Aorta (tissue), 5 donors: ENCODE results near the gene C16orf87. TPM values are rescaled to one million over a fixed set of nuclear protein-coding genes. Genes with fewer than 3 reads are reported as not detected.

Source experiments
- ATAC-seq: fragments of 200-7000 bp; cut with Tn5 transposase; one replicate; pipeline ENCODE4 v1.9.1; 2022; ENCODE audit warnings: moderate library complexity; ENCODE audit not compliant: low FRiP score
- DNase-seq, 2 donors: peaks; one replicate each; pipeline ENCODE4 v3.0.0-alpha.2; 2020
- H3K27ac ChIP-seq, 2 donors: one replicate each; pipeline ENCODE4 v1.5.1; 2013; ENCODE audit warnings: low read length in 2 of 2, mild to moderate bottlenecking in 2 of 2, moderate library complexity in 2 of 2, control low read depth in 1 of 2, inconsistent platforms in 1 of 2, low read depth in 1 of 2
- H3K27me3 ChIP-seq, 2 donors: one replicate each; pipeline ENCODE4 v1.6.1; 2013; ENCODE audit warnings: control low read depth in 1 of 2, low read length in 1 of 2, mild to moderate bottlenecking in 1 of 2, moderate library complexity in 1 of 2; ENCODE audit not compliant: insufficient read depth in 2 of 2, control insufficient read depth in 1 of 2
- H3K36me3 ChIP-seq, 2 donors: one replicate each; pipeline ENCODE4 v1.6.1; 2013; ENCODE audit warnings: control low read depth in 1 of 2, low read length in 1 of 2, mild to moderate bottlenecking in 1 of 2; ENCODE audit not compliant: insufficient read depth in 2 of 2, control insufficient read depth in 1 of 2
- H3K4me1 ChIP-seq, 2 donors: one replicate each; pipeline ENCODE4 v1.6.1; 2013; ENCODE audit warnings: low read length in 2 of 2, control low read depth in 1 of 2, mild to moderate bottlenecking in 1 of 2, moderate library complexity in 1 of 2; ENCODE audit not compliant: insufficient read depth in 2 of 2, control insufficient read depth in 1 of 2
- H3K4me3 ChIP-seq, 2 donors: one replicate each; pipeline ENCODE4 v1.5.1; 2013; ENCODE audit warnings: low read length in 2 of 2, control low read depth in 1 of 2, mild to moderate bottlenecking in 1 of 2
- H3K9me3 ChIP-seq: one replicate; pipeline ENCODE4 v1.6.1; 2013; ENCODE audit warnings: mild to moderate bottlenecking, low read length; ENCODE audit not compliant: control insufficient read depth
- WGBS, 2 donors: extraction: QIAGEN DNeasy Blood & Tissue Kit; methylation state at CpG; one replicate each; pipeline ENCODE4 v1.1.7; 2013; 5-methylcytosine and 5-hydroxymethylcytosine counted together
- intact Hi-C, 2 donors: fragments of 100-400 bp; cut with DNase I; formaldehyde crosslinking; loops; one replicate each; pipeline versions ENCODE4 v1.14.2 to v1.15.0; 2022
- polyA plus RNA-seq, 2 donors: library from polyadenylated mRNA; stranded (reverse); fragments of 200-250 nt; gene quantifications; one replicate each; pipeline ENCODE4 v1.2.3, GENCODE V29; 2013
- total RNA-seq, 2 donors: library from RNA; stranded (reverse); fragmentation: NEBNext Ultra II Directional; extraction: Animal tissue kit (Norgen Biotek cat#: 25700); gene quantifications; one replicate each; pipeline ENCODE4 v1.2.1, GENCODE V29; 2021
- donor health status: healthy with polysubstance abuse.
- donor health status: Bipolar disorder and iron deficiency.
- donor health status: DM: no; HTN: no; CAD: no.
- donor health status: DM: no; HTN: no; CAD: no.
- donor health status: DM: yes; HTN: yes; CAD: no.

C16orf87 gene
- total and polyA plus RNA-seq, 4 donors = 5.6 to 8.8 (median 6.8) TPM

DNA sequence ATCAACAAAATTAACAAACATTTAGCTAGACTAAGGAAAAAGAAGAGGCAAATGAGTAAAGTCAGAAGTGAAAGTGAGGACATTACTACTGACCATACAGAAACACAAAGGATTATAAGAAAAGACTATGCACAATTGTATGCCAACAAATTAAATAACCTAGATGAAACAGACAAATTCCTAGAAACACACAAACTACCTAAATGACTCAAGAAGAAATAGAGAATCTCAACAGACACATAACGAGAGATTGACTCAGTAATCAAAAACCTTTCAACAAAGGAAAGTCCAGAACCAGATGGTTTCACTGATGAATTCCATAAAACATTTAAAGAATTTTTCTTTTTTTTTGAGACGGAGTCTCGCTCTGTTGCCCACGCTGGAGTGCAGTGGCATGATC is 47.2 kb downstream of the C16orf87 start:
- Histone ChIP-seq H3K4me3 (no peak overlapping the region), H3K36me3 (no peaks in the 10 kb centered on the region), H3K27me3 (no peaks in the 10 kb centered on the region), H3K27ac (no peak overlapping the region), H3K4me1 (no peaks in the 10 kb centered on the region), H3K9me3 (no peaks in the 10 kb centered on the region)
- intact Hi-C loops = no loop called here
- 68 to 76% methylated on average over 4 of the region's 4 CpGs for WGBS, 2 donors
- DNase-seq (no peak), ATAC-seq (no peak)

DNA sequence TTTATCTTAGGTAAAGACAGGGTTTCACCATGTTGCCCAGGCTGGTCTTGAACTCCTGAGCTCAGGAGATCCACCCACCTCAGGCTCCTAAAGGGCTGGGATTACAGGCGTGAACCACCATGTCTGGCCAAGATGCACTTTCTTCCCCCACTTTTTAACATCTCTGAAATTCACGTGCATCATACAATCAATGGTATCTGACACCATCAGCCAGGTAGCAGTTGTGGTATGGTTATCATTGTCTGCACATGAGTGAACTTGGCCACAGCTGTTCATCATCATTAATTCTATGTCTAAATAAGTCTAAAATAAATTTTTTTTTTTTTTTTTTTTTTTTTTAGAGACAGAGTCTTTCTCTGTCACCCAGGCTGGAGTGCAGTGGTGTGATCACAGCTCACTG is 48.7 kb downstream of the C16orf87 start:
- 84 to 87% methylated on average over 2 of the region's 2 CpGs for WGBS, 2 donors
- Histone ChIP-seq H3K9me3 (no peaks in the 10 kb centered on the region), H3K27me3 (no peaks in the 10 kb centered on the region), H3K4me1 (no peaks in the 10 kb centered on the region), H3K27ac (no peak overlapping the region), H3K4me3 (no peak overlapping the region), H3K36me3 (no peaks in the 10 kb centered on the region)
- intact Hi-C loops = no loop called here
- ATAC-seq = no peak
- DNase-seq = no peak

DNA sequence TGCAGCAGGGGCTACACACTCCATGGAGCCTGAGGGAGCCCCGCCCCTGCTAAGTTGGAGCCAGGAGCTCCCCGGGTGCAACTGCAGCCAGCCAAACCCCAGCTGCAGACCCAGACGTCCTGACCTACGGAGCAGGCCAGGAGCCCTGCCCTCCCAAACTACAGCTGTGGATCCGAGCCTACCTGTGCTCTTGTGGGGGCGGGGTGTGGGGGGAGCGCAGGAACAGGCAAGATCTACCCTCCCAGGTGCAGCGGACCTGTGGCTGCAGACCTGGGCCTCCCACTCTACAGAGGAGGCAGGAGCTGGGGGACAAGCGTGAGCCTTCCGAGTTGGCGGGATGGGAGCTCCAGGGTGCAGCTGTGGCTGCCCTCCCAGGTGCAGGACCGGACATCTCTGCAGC is 53.2 kb downstream of the C16orf87 start:
- no peak for DNase-seq
- 80 to 89% methylated on average over 11 to 12 of the region's 12 CpGs for WGBS, 2 donors
- Histone ChIP-seq H3K27ac (no peak overlapping the region), H3K4me3 (no peak overlapping the region), H3K27me3 (no peaks in the 10 kb centered on the region), H3K36me3 (no peaks in the 10 kb centered on the region), H3K4me1 (no peaks in the 10 kb centered on the region), H3K9me3 (no peaks in the 10 kb centered on the region)
- intact Hi-C loops = no loop called here
- peak; percentile 19 for ATAC-seq

DNA sequence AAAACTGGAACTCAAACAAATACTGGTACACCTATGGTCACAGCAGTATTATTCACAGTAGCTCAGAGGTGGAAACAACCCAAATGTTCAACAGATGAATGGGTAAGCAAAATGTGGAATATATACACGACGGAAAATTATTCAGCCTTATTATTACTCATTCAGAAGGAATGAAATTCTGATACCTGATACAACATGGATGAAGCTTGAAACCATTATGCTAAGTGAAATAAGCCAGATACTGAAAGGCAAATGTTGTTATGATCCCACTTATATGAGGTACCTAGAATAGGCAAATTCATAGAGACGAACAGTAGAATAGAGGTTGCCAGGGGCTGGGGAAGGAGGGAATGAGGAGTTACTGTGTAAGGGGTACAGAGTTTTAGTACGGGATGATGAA is 55.8 kb downstream of the C16orf87 start:
- Histone ChIP-seq H3K4me3 (no peak overlapping the region), H3K36me3 (no peaks in the 10 kb centered on the region), H3K27me3 (no peaks in the 10 kb centered on the region), H3K9me3 (no peaks in the 10 kb centered on the region), H3K4me1 (no peaks in the 10 kb centered on the region), H3K27ac (no peak overlapping the region)
- DNase-seq = no peak
- 81 to 85% methylated on average over 4 of the region's 4 CpGs for WGBS, 2 donors
- intact Hi-C loops = no loop called here
- no peak for ATAC-seq

DNA sequence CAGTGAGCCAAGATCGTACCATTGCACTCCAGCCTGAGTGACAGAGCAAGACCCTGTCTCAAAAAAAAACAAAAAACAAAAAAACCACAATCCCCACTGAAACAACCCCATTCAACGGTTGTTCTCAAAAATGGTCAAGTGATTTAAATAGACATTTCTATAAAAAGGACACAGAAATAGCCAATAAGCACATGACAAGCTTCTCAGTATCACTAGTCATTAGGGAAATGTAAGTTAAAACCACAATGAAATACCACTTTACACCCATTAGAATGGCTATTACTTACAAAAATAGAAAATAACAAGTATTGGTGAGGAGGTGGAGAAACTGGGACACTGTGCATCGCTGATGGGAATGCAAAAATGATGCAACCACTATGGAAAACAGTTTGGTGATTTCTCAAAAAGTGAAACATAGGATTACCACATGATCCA is 56.2 kb downstream of the C16orf87 start:
- DNase-seq (no peak), ATAC-seq (no peak)
- 83 to 84% methylated on average over 3 of the region's 3 CpGs for WGBS, 2 donors
- H3K4me1 ChIP-seq = no peaks in the 10 kb centered on the region
- intact Hi-C loops = no loop called here
- H3K4me3 ChIP-seq = no peak overlapping the region
- no peak overlapping the region for H3K27ac ChIP-seq
- H3K9me3 ChIP-seq = no peaks in the 10 kb centered on the region
- H3K27me3 ChIP-seq = no peaks in the 10 kb centered on the region
- H3K36me3 ChIP-seq = no peaks in the 10 kb centered on the region

- no peak overlapping the region for H3K27ac ChIP-seq
- ATAC-seq (no peak), DNase-seq (no peak)
- WGBS, 2 donors = 82 to 85% methylated on average over 4 of the region's 4 CpGs
- intact Hi-C loops = no loop called here
- H3K4me1 ChIP-seq = no peaks in the 10 kb centered on the region
- no peak overlapping the region for H3K4me3 ChIP-seq
- H3K9me3 ChIP-seq = no peaks in the 10 kb centered on the region
- H3K36me3 ChIP-seq = no peaks in the 10 kb centered on the region
- no peaks in the 10 kb centered on the region for H3K27me3 ChIP-seq
Observed at GRCh38 chr16:46772463-46772862, 58.5 kb downstream of the C16orf87 start.

- WGBS, 2 donors = 87% methylated on average over 8 of the region's 8 CpGs
- Histone ChIP-seq H3K9me3 (peaks cover 1% of the 10 kb centered on the region), H3K4me1 (no peaks in the 10 kb centered on the region), H3K27me3 (no peaks in the 10 kb centered on the region), H3K36me3 (no peaks in the 10 kb centered on the region), H3K4me3 (no peak overlapping the region), H3K27ac (no peak overlapping the region)
- ATAC-seq (no peak), DNase-seq (no peak)
- intact Hi-C loops = no loop called here
Observed at GRCh38 chr16:46768809-46769208, 62.2 kb downstream of the C16orf87 start.

GRCh38 chr16:46765050-46765449 is 65.9 kb downstream of the C16orf87 start:
- no peak overlapping the region for H3K4me3 ChIP-seq
- H3K4me1 ChIP-seq = no peaks in the 10 kb centered on the region
- no peaks in the 10 kb centered on the region for H3K36me3 ChIP-seq
- ATAC-seq = no peak
- no peak for DNase-seq
- no peaks in the 10 kb centered on the region for H3K27me3 ChIP-seq
- intact Hi-C loops = no loop called here
- H3K27ac ChIP-seq = no peak overlapping the region
- H3K9me3 ChIP-seq = peaks cover 1% of the 10 kb centered on the region
- 92 to 94% methylated on average over 7 of the region's 7 CpGs for WGBS, 2 donors

DNA sequence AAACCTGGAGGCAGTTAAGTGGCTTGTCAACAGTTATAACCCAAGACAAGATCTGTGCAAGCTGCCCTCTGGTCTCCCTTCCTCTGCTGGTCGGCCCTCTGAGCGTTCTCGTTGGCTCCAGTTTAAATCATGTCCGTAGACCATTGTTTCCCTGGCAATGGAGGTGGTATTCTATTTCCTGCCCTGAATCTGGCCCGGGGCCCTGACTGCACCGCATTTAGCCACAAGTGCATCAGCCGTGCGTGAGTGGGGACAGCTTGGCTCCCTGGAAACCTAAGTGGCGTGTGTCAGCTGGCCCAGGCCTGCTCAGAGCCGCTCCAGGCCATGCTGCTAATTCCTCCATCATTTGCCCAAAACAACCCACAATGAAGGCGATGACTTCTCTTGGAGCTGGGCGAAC is 67.8 kb downstream of the C16orf87 start:
- no peaks in the 10 kb centered on the region for H3K4me1 ChIP-seq
- ATAC-seq = no peak
- H3K27me3 ChIP-seq = no peaks in the 10 kb centered on the region
- 26% methylated on average over 12 of the region's 12 CpGs for WGBS, 2 donors
- intact Hi-C loops = no loop called here
- DNase-seq = no peak
- H3K4me3 ChIP-seq = no peak overlapping the region
- peaks cover 1% of the 10 kb centered on the region for H3K9me3 ChIP-seq
- H3K36me3 ChIP-seq = no peaks in the 10 kb centered on the region
- H3K27ac ChIP-seq = no peak overlapping the region
